ENCODE results near the gene ENTPD6.

DNA sequence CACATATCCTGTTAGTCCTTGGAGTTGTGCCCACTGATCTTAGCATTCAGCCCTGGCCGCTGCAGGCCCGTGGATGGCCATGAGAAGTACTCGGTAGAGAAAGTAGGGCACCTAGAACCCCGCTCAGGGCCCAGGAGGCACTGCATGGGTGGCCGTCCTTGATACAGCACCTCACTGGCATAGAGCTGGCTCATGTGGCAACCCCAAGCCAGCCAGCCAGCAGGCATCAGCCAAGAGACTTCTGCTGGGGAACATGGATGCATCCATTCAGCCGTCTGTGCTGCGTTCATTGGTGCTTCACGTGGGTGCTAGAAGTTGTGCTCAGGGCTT, 62.9 kb downstream of the ENTPD6 start:
- TF ChIP-seq FOXM1 (IDR thresholded peaks at IDR 0.05; ENCODE audit: borderline replicate concordance, low read depth) (no peak), EP300 (IDR thresholded peaks at IDR 0.05; ENCODE audit: borderline replicate concordance) (no peak), CEBPB (IDR thresholded peaks at IDR 0.05) (no peak), REST (IDR thresholded peaks at IDR 0.05; ENCODE audit: low read depth) (no peak), RAD21 (IDR thresholded peaks at IDR 0.05; ENCODE audit: low read depth) (no peak), TAF1 (IDR thresholded peaks at IDR 0.05; ENCODE audit: low read depth) (no peak)
- TF ChIP-seq, protein P1, sequence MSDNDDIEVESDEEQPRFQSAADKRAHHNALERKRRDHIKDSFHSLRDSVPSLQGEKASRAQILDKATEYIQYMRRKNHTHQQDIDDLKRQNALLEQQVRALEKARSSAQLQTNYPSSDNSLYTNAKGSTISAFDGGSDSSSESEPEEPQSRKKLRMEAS (IDR thresholded peaks at IDR 0.05) = no peak
